ENCODE data around the gene PER3. TPM values are rescaled to one million over a fixed set of nuclear protein-coding genes. Genes with fewer than 3 reads are reported as not detected.

Gene PER3
- total and polyA plus RNA-seq, 2 of the 8 experiments (the other 6 are each of a cell fraction or from before 2014, with no cell fraction given): 8.3 to 9.3 TPM

DNA sequence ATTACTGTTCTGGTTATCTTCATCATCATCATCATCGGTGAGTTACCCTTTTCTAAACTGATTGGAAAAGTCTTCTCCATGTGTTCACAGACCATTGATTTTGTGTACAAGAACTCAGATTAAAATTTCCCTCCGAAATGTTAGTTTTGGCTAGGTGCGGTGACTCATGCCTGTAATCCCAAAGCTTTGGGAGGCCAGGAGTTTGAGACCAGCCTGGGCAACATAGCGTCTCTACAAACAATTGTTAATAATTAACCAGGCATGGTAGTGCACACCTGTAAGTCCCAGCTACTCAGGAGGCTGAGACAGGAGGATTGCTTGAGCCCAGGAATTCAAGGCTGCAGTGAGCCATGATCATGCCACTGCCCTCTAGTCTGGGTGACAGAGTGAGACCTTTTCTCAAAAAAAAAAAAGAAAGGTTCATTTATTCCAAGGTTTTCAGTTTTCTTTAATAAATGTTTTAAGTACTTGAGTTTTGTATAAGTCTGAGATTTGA, 5.9 kb upstream of the PER3 start:
- Histone ChIP-seq H3K23ac (ENCODE audit: insufficient read length) (no peak overlapping the region), H3K18ac (ENCODE audit: extremely low read depth, low read length) (no peak overlapping the region), H2AK5ac (ENCODE audit: low read depth, low read length) (no peak overlapping the region), H2BK20ac (ENCODE audit: low read length) (no peak overlapping the region), H3K36me3 (ENCODE audit: control insufficient read depth in 2 of 4, insufficient read depth in 4 of 4, low read length in 3 of 4) (peaks cover 4 to 44% (median 24%) of the 10 kb centered on the region in 4 experiments; a peak in 7 of 8 replicates), H2BK15ac (ENCODE audit: low read length) (no peak overlapping the region), H2BK12ac (ENCODE audit: low read depth, low read length) (no peak overlapping the region), H3K79me2 (ENCODE audit: control insufficient read depth in 1 of 2, insufficient read depth in 2 of 2, low read length in 2 of 2) (peaks cover 0 to 17% of the 10 kb centered on the region in 2 experiments; a peak in 2 of 4 replicates), H3K27me3 (replicated peaks in 1 of 4; ENCODE audit: control insufficient read depth in 3 of 4, extremely low read depth in 1 of 4, insufficient read depth in 3 of 4, low read length in 3 of 4) (no peaks in the 10 kb centered on the region), H3K79me1 (ENCODE audit: low read depth, low read length) (peaks cover 2% of the 10 kb centered on the region; the same call in 1 of the 2 replicates), H3K9me3 (ENCODE audit: insufficient read depth in 2 of 2, low read depth in 1 of 2, low read length in 1 of 2) (no peaks in the 10 kb centered on the region), H3K4me2 (ENCODE audit: insufficient read depth in 1 of 2, low read depth in 2 of 2, low read length in 2 of 2) (no peak overlapping the region), H3K56ac (replicated peaks; ENCODE audit: insufficient read length, low read depth, low read length) (no peak overlapping the region), H3K9ac (replicated peaks in 1 of 4; ENCODE audit: extremely low read depth in 1 of 4, low read depth in 3 of 4, low read length in 3 of 4) (no peak overlapping the region), H3K27ac (ENCODE audit: low read depth, low read length) (no peak overlapping the region), H2BK5ac (ENCODE audit: low read depth, low read length) (no peak overlapping the region), H3K23me2 (ENCODE audit: low read depth, low read length) (peaks cover 2% of the 10 kb centered on the region; the same call in 1 of the 2 replicates), H4K20me1 (replicated peaks in 1 of 2; ENCODE audit: control insufficient read depth in 1 of 2, insufficient read depth in 2 of 2, low read length in 2 of 2) (peaks cover 0 to 3% of the 10 kb centered on the region in 2 experiments), H3K4me1 (replicated peaks in 1 of 4; ENCODE audit: control insufficient read depth in 3 of 4, insufficient read depth in 4 of 4, low read length in 3 of 4) (no peaks in the 10 kb centered on the region), H4K8ac (ENCODE audit: extremely low read depth, insufficient read depth, low read length) (no peak overlapping the region), H2AFZ (ENCODE audit: low read length) (no peak overlapping the region), H3K14ac (ENCODE audit: insufficient read length) (no peak overlapping the region), H3K4me3 (ENCODE audit: extremely low read depth in 1 of 4, insufficient read depth in 2 of 4, low read depth in 3 of 4, low read length in 4 of 4) (no peak overlapping the region), H4K91ac (replicated peaks; ENCODE audit: insufficient read length, low read length) (no peak overlapping the region), H3K4ac (replicated peaks; ENCODE audit: insufficient read length, low read depth, low read length) (no peak overlapping the region), H4K5ac (ENCODE audit: insufficient read length, low read depth, low read length) (no peak overlapping the region), H2BK120ac (replicated peaks; ENCODE audit: low read depth, low read length) (no peak overlapping the region)
- FAIRE-seq: no peak
- CTCF ChIA-PET (ENCODE audit: partially characterized antibody): no interaction called here
- 93% methylated on average over 4 of the region's 4 CpGs; no CpG with 5 or more reads in 1 of the 2 experiments for WGBS, 2 experiments (ENCODE audit: extremely low coverage in 1 of 2, insufficient coverage in 1 of 2, insufficient read length in 1 of 2, insufficient replicate concordance in 2 of 2, low coverage in 1 of 2, low lambda C conversion rate in 2 of 2, missing lambda C conversion rate in 1 of 2)
- DNase-seq (ENCODE audit: low read depth in 1 of 2, low spot score in 2 of 2): no peak
- POLR2A ChIA-PET (ENCODE audit: partially characterized antibody): interaction anchor here (0.8 kb wide), 1 partner anchor 16 kb away, joined by 3 read pairs; no protein-coding TSS in a partner anchor
- no peak for TF ChIP-seq RNF2 (IDR thresholded peaks at IDR 0.05; ENCODE audit: borderline replicate concordance, low read depth, low read length, missing control alignments, poor library complexity, severe bottlenecking)
- TF ChIP-seq RBBP5 (IDR thresholded peaks at IDR 0.05; ENCODE audit: borderline replicate concordance, low read depth, low read length): no peak
- TF ChIP-seq CTCF (IDR thresholded peaks at IDR 0.05; ENCODE audit: control extremely low read depth in 1 of 3, insufficient read depth in 1 of 3, low read depth in 1 of 3, low read length in 3 of 3): no peak
- no peak for TF ChIP-seq GTF2F1 (IDR thresholded peaks at IDR 0.05; ENCODE audit: borderline replicate concordance, low read depth, low read length)
- no peak for TF ChIP-seq CBX8 (IDR thresholded peaks at IDR 0.05; ENCODE audit: borderline replicate concordance, low read depth, low read length)
- no peak for TF ChIP-seq MAX (IDR thresholded peaks at IDR 0.05)
- no peak for TF ChIP-seq FOSL1 (IDR thresholded peaks at IDR 0.05; ENCODE audit: insufficient read depth, low read depth, low read length)
- TF ChIP-seq ZNF274 (IDR thresholded peaks at IDR 0.05; ENCODE audit: borderline replicate concordance, extremely low read depth, low read length): no peak
- TF ChIP-seq CHD1 (IDR thresholded peaks at IDR 0.05; ENCODE audit: low read depth, low read length): no peak
- no peak for TF ChIP-seq YY1 (IDR thresholded peaks at IDR 0.05; ENCODE audit: low read depth, low read length)

Measured in H1 (cell line).